ENCODE measurements around the gene MYRFL. TPM values are rescaled to one million over a fixed set of nuclear protein-coding genes. Genes with fewer than 3 reads are reported as not detected.

Gene MYRFL
- total and polyA plus RNA-seq, 9 donors = 0.21 to 0.94 (median 0.41) TPM

DNA sequence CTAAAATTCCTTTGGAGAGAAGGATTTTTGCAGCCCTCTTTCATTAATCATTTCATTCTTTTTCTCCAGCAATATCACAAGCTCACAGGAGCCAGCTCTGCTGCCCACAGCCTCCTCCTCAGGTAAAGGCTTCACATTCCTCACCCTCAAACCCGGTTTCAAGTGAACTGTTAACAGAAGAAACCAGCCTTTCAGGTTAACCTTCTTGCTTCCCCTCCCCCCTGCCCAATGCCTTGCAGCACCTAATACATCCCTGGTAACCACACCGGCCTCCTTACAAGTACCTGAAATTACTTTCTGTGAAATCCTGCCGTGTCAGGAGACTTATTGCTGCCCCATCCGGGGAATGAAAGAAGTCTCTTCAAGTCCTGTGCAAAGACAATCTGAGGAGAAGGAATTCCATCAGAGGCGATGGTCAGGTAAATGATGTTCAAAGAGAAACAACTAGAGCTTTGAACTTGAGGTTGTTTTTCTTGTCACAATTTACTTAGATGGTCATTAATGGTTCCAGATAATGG lies 111.2 kb downstream of the MYRFL start:
- Histone ChIP-seq H3K36me3 (ENCODE audit: control insufficient read depth, insufficient read depth, low read length) (no peaks in the 10 kb centered on the region), H3K4me1 (ENCODE audit: control insufficient read depth, insufficient read depth, low read length) (peaks cover 17% of the 10 kb centered on the region), H3K9me3 (replicated peaks; ENCODE audit: control insufficient read depth, low read depth, low read length) (no peaks in the 10 kb centered on the region), H3K27me3 (ENCODE audit: control insufficient read depth, insufficient read depth, low read length) (no peaks in the 10 kb centered on the region), H3K27ac (ENCODE audit: low read length) (peak overlapping the region; percentile 20), H3K4me3 (ENCODE audit: low read length) (no peak overlapping the region)
- WGBS (ENCODE audit: insufficient coverage) = 19% methylated on average over 3 of the region's 5 CpGs
- no peak for DNase-seq

DNA sequence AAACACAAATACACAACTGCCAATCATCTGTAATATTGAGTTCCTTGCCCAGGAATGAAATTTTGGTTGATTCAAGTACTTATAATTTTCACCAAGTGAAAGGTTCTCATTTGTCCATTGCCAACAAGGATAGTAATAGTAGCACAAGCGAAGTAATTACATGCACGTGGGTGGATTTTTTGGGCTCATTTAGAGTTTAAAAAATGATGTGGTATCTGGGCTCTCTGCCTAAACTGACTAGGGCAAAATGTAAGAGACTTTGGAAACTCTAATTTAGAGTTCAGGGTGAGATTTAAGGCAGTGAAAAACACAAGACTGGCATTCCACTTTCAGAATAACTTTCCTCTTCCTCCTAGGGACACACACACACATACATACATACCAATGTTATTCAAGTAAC lies 111.7 kb downstream of the MYRFL start:
- no peak for DNase-seq
- 60% methylated on average over 1 of the region's 2 CpGs for WGBS (ENCODE audit: insufficient coverage)

DNA sequence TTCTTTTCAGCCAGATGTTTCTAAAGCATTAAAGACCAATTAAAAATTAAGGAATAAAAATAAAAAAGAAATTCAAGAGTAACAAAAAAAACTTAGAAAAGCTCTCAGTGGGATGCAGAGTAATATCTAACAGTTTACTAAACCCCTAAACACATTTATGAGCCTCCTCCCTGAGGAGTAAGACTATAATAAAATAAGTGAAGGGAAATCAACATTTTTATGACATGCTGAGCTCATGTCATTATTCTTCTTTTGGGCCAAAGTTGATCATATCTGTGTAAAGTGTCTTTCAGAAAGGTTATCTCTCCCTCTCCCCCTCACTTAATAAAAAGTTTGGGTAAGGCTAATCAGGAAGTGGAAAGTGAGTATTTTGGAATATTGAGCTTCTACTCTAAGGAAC lies 122.1 kb downstream of the MYRFL start:
- DNase-seq = no peak
- Histone ChIP-seq H3K4me3 (ENCODE audit: low read length) (no peak overlapping the region), H3K9me3 (replicated peaks; ENCODE audit: control insufficient read depth, low read depth, low read length) (no peaks in the 10 kb centered on the region), H3K4me1 (ENCODE audit: control insufficient read depth, insufficient read depth, low read length) (peaks cover 2% of the 10 kb centered on the region), H3K36me3 (ENCODE audit: control insufficient read depth, insufficient read depth, low read length) (no peaks in the 10 kb centered on the region), H3K27ac (ENCODE audit: low read length) (no peak overlapping the region), H3K27me3 (ENCODE audit: control insufficient read depth, insufficient read depth, low read length) (no peaks in the 10 kb centered on the region)

More for the DNA sequence above, 111.7 kb downstream of the MYRFL start:
- H3K27ac ChIP-seq (ENCODE audit: low read length) = no peak overlapping the region
- H3K27me3 ChIP-seq (ENCODE audit: control insufficient read depth, insufficient read depth, low read length) = no peaks in the 10 kb centered on the region
- no peaks in the 10 kb centered on the region for H3K9me3 ChIP-seq (replicated peaks; ENCODE audit: control insufficient read depth, low read depth, low read length)
- H3K36me3 ChIP-seq (ENCODE audit: control insufficient read depth, insufficient read depth, low read length) = no peaks in the 10 kb centered on the region
- H3K4me3 ChIP-seq (ENCODE audit: low read length) = no peak overlapping the region
- H3K4me1 ChIP-seq (ENCODE audit: control insufficient read depth, insufficient read depth, low read length) = peaks cover 17% of the 10 kb centered on the region

DNA sequence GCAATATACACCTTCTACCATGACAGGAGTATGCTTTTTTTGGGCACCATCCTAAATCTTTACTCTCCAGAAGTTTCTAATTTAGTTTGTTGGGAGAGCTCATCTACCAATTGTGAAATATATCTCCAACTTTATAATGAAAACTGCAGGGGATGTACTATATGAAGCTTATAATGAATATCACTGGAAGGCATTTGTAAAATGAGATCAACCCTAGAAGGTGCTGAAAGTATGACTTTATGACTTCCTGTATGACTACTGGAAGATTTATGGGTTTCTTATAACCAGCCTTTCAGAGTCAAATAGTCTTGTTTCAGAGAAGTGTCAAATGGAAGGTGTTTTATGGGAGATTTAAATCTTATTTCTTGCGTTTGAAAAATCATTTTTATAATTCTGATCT lies 122.9 kb downstream of the MYRFL start:
- no peaks in the 10 kb centered on the region for H3K27me3 ChIP-seq (ENCODE audit: control insufficient read depth, insufficient read depth, low read length)
- no CpG with 5 or more reads among the region's 1 CpG for WGBS (ENCODE audit: insufficient coverage)
- H3K27ac ChIP-seq (ENCODE audit: low read length) = no peak overlapping the region
- no peak for DNase-seq
- H3K9me3 ChIP-seq (replicated peaks; ENCODE audit: control insufficient read depth, low read depth, low read length) = no peaks in the 10 kb centered on the region
- no peaks in the 10 kb centered on the region for H3K36me3 ChIP-seq (ENCODE audit: control insufficient read depth, insufficient read depth, low read length)
- peaks cover 2% of the 10 kb centered on the region for H3K4me1 ChIP-seq (ENCODE audit: control insufficient read depth, insufficient read depth, low read length)
- no peak overlapping the region for H3K4me3 ChIP-seq (ENCODE audit: low read length)

DNA sequence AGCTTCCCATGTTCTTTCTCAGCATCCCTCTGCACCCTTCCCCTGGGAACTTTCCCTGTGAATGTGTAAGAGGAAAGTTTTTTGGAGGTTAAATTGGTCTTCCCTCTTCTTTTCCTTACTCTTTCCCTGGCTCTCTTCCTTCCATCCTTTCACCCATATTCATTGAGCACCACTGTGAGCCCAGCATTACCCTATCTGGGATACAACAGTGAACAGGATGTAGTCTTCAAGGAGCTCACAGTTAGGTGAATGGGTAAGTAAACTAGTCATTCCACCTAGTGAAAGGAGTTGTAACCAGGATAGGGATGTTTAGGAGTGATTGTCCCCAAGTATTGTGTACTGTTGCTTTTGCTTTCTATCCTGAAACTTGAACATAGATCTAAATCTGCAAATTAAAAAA lies 123.8 kb downstream of the MYRFL start:
- H3K27me3 ChIP-seq (ENCODE audit: control insufficient read depth, insufficient read depth, low read length) = no peaks in the 10 kb centered on the region
- H3K36me3 ChIP-seq (ENCODE audit: control insufficient read depth, insufficient read depth, low read length) = no peaks in the 10 kb centered on the region
- peak; percentile 45 for DNase-seq
- no peak overlapping the region for H3K4me3 ChIP-seq (ENCODE audit: low read length)
- peak overlapping the region; percentile 62 for H3K27ac ChIP-seq (ENCODE audit: low read length)
- H3K9me3 ChIP-seq (replicated peaks; ENCODE audit: control insufficient read depth, low read depth, low read length) = no peaks in the 10 kb centered on the region
- H3K4me1 ChIP-seq (ENCODE audit: control insufficient read depth, insufficient read depth, low read length) = peaks cover 2% of the 10 kb centered on the region

DNA sequence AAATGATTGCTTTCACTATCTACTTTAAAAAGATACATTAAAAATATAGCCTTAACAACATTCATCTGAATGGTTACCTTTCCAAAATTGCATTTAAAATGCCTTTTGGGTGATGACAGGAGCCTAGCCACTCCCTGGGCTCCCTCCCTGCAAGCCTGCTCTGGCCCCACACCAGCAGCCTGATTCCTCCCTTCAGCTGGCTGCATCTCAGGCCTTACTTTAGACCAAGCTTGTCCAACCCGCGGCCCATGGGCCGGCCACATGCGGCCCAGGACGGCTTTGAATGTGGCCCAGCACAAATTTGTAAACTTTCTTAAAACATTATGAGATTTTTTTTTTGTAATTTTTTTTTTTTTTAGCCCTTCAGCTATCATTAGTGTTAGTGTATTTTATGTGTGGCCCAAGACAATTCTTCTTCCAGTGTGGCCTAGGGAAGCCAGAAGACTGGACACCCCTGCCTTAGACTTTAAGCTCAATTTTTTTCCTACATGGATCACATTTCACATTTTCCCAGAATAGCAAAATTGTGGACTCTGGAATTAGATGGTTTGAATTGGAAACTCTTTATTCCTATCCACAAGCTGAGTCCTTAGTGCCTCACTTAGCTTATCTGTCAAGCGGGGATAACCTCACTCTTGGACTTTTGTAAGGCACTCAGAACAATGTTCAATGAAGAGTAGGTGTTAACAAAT lies 124.4 kb downstream of the MYRFL start:
- DNase-seq = peak; percentile 77
- Histone ChIP-seq H3K4me3 (ENCODE audit: low read length) (no peak overlapping the region), H3K27ac (ENCODE audit: low read length) (no peak overlapping the region), H3K27me3 (ENCODE audit: control insufficient read depth, insufficient read depth, low read length) (no peaks in the 10 kb centered on the region), H3K9me3 (replicated peaks; ENCODE audit: control insufficient read depth, low read depth, low read length) (no peaks in the 10 kb centered on the region), H3K4me1 (ENCODE audit: control insufficient read depth, insufficient read depth, low read length) (peaks cover 2% of the 10 kb centered on the region), H3K36me3 (ENCODE audit: control insufficient read depth, insufficient read depth, low read length) (no peaks in the 10 kb centered on the region)
- WGBS (ENCODE audit: insufficient coverage) = no CpG with 5 or more reads among the region's 6 CpGs

DNA sequence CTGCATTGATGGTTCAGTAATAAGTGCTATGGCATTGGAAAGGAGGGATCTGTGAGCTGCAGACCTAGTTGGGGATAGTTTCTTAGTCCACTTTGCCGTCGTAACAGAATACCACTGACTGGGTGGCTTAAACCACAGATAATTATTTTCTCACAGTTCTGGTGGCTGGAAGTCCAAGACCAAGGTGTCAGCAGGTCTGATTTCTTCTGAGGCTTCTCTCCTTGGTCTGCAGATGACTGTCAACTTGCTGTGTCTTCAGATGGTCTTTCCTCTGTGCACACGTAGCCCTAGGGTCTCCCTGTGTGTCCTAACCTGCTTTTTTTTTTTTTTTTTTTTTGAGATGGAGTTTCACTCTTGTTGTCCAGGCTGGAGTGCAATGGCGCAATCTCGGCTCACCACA lies 126.1 kb downstream of the MYRFL start:
- DNase-seq = no peak
- 100% methylated on average over 2 of the region's 5 CpGs for WGBS (ENCODE audit: insufficient coverage)
- H3K27me3 ChIP-seq (ENCODE audit: control insufficient read depth, insufficient read depth, low read length) = no peaks in the 10 kb centered on the region
- H3K4me3 ChIP-seq (ENCODE audit: low read length) = no peak overlapping the region
- no peak overlapping the region for H3K27ac ChIP-seq (ENCODE audit: low read length)
- H3K36me3 ChIP-seq (ENCODE audit: control insufficient read depth, insufficient read depth, low read length) = no peaks in the 10 kb centered on the region
- H3K9me3 ChIP-seq (replicated peaks; ENCODE audit: control insufficient read depth, low read depth, low read length) = no peaks in the 10 kb centered on the region
- H3K4me1 ChIP-seq (ENCODE audit: control insufficient read depth, insufficient read depth, low read length) = peaks cover 2% of the 10 kb centered on the region

DNA sequence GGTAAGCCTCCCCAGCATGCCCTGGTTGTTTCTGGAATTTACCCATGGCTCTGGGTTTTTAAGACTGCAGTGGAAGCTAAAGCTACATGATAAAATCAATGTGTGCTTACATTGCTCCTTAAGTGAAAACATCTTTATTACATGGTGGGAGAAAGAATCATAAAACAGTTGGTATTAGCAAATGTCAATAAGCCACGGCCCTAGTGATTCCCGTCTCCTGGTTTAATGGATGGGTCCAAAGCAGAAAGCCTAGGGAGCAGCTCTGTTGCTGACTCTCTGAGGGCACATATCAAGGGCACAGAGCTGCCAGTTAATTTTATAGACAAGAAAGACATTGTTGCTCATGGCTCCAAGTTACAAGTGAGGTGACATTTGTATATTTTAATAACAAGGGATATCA lies 127.9 kb downstream of the MYRFL start:
- Histone ChIP-seq H3K36me3 (ENCODE audit: control insufficient read depth, insufficient read depth, low read length) (no peaks in the 10 kb centered on the region), H3K27me3 (ENCODE audit: control insufficient read depth, insufficient read depth, low read length) (no peaks in the 10 kb centered on the region), H3K4me1 (ENCODE audit: control insufficient read depth, insufficient read depth, low read length) (no peaks in the 10 kb centered on the region), H3K9me3 (replicated peaks; ENCODE audit: control insufficient read depth, low read depth, low read length) (no peaks in the 10 kb centered on the region), H3K4me3 (ENCODE audit: low read length) (no peak overlapping the region), H3K27ac (ENCODE audit: low read length) (no peak overlapping the region)
- 73% methylated on average over 2 of the region's 2 CpGs for WGBS (ENCODE audit: insufficient coverage)
- no peak for DNase-seq

DNA sequence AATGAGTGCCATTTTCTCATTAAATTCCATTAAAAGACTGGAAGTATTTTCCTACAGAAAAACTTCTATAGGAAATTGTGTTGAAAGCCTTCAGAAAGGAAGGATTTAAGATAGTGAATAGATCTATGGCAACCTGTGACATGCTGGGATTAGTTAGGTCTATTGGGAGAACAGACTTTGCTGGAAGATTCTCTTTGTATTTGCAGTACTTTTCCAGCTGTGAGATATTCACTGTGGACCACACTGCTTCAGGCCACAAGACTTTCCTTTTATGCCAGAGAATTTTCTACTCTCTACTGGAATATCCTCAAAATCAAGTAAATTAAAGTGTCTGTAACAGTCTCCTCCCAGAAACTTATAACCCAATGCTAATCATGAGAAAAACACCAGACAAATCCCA lies 136.2 kb downstream of the MYRFL start:
- DNase-seq = peak; percentile 87
- H3K27me3 ChIP-seq (ENCODE audit: control insufficient read depth, insufficient read depth, low read length) = no peaks in the 10 kb centered on the region
- no peaks in the 10 kb centered on the region for H3K36me3 ChIP-seq (ENCODE audit: control insufficient read depth, insufficient read depth, low read length)
- H3K4me3 ChIP-seq (ENCODE audit: low read length) = no peak overlapping the region
- no peaks in the 10 kb centered on the region for H3K9me3 ChIP-seq (replicated peaks; ENCODE audit: control insufficient read depth, low read depth, low read length)
- no peak overlapping the region for H3K27ac ChIP-seq (ENCODE audit: low read length)
- peaks cover 4% of the 10 kb centered on the region for H3K4me1 ChIP-seq (ENCODE audit: control insufficient read depth, insufficient read depth, low read length)

DNA sequence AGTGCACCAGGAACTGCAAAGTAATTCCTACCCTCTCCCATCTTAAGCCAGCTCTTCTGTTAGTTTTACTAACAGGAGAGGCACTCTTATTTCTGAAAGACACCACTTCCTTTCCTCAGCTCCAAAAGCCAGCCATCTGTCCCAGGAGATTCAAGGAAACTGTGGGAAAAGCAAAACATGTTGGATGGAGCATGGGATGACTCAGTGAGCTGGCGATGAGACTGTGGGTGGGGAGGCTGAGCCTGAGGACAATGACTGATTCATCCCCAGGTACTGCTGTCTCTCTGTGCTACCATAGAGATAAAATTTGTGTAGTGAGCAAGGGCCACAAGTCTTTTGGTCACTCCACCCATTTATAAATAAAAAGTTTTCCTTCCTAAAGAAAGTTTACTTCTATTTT lies 141.4 kb downstream of the MYRFL start:
- DNase-seq = peak; percentile 81
- Histone ChIP-seq H3K4me3 (ENCODE audit: low read length) (no peak overlapping the region), H3K9me3 (replicated peaks; ENCODE audit: control insufficient read depth, low read depth, low read length) (no peaks in the 10 kb centered on the region), H3K27me3 (ENCODE audit: control insufficient read depth, insufficient read depth, low read length) (no peaks in the 10 kb centered on the region), H3K4me1 (ENCODE audit: control insufficient read depth, insufficient read depth, low read length) (peaks cover 16% of the 10 kb centered on the region), H3K36me3 (ENCODE audit: control insufficient read depth, insufficient read depth, low read length) (no peaks in the 10 kb centered on the region), H3K27ac (ENCODE audit: low read length) (peak overlapping the region; percentile 9)
- no CpG with 5 or more reads among the region's 1 CpG for WGBS (ENCODE audit: insufficient coverage)

DNA sequence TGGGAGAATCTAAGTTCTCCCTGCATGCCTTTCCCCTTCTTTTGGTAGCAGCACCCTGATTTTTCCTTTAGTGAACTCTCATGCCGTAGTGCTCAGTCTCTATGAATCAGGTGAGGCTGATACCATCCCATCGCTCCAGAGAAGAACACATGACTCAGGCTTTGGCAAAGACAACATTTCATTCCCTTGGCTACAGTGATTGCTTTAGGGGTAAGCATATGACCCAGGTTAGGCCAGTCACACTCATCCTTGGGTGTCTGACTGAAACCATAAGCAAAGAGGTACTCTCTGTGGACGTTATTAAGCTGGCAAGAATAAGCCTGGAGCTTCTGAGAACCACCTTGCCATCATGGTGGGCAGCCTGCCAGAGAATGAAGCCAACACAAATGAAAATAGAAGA lies 141.8 kb downstream of the MYRFL start:
- peak overlapping the region; percentile 9 for H3K27ac ChIP-seq (ENCODE audit: low read length)
- H3K36me3 ChIP-seq (ENCODE audit: control insufficient read depth, insufficient read depth, low read length) = no peaks in the 10 kb centered on the region
- no CpG with 5 or more reads among the region's 3 CpGs for WGBS (ENCODE audit: insufficient coverage)
- no peak overlapping the region for H3K4me3 ChIP-seq (ENCODE audit: low read length)
- no peaks in the 10 kb centered on the region for H3K27me3 ChIP-seq (ENCODE audit: control insufficient read depth, insufficient read depth, low read length)
- peaks cover 16% of the 10 kb centered on the region for H3K4me1 ChIP-seq (ENCODE audit: control insufficient read depth, insufficient read depth, low read length)
- no peak for DNase-seq
- no peaks in the 10 kb centered on the region for H3K9me3 ChIP-seq (replicated peaks; ENCODE audit: control insufficient read depth, low read depth, low read length)
